ENCODE data around the gene CEP89.
"Not testable (repeated sequence)": the region's sequence is repeated elsewhere in the genome, so short reads cannot be mapped to it uniquely, and the experiment has no call there.

The CEP89 gene

DNA sequence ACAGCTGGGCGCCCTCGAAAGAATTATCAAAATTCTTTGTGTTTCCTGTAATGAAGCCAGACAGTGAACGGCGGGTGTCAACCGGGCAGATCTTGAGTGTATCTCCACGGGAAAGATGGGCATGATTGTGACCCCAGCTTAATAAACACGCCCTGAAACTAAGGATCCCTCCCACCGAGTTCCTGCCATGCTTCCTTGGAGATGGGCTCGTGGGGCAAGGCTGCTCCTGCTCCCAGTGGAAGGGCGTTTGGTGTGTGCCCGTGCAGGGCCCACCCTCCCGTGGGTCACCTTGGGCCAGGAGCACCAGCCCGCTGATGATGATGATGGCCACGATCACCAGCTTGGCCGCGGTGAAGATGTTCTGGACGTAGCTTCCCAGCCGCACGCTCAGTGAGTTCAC is 109.6 kb downstream of the CEP89 start:
- TF ChIP-seq, protein P1, sequence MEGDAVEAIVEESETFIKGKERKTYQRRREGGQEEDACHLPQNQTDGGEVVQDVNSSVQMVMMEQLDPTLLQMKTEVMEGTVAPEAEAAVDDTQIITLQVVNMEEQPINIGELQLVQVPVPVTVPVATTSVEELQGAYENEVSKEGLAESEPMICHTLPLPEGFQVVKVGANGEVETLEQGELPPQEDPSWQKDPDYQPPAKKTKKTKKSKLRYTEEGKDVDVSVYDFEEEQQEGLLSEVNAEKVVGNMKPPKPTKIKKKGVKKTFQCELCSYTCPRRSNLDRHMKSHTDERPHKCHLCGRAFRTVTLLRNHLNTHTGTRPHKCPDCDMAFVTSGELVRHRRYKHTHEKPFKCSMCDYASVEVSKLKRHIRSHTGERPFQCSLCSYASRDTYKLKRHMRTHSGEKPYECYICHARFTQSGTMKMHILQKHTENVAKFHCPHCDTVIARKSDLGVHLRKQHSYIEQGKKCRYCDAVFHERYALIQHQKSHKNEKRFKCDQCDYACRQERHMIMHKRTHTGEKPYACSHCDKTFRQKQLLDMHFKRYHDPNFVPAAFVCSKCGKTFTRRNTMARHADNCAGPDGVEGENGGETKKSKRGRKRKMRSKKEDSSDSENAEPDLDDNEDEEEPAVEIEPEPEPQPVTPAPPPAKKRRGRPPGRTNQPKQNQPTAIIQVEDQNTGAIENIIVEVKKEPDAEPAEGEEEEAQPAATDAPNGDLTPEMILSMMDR (IDR thresholded peaks at IDR 0.05; ENCODE audit: low read depth, low read length, missing control alignments), result no peak
- no peak for DNase-seq (ENCODE audit: low read depth)
- in situ Hi-C loops (cut with HindIII; ENCODE audit: low sequenced_read_pairs), result no loop called here
- H3K4me3 ChIP-seq (ENCODE audit: low read depth, low read length), result no peak overlapping the region

GRCh38 chr19:32861596-32861995 is 110.2 kb downstream of the CEP89 start:
- DNase-seq (ENCODE audit: low read depth), result no peak
- no peak overlapping the region for H3K4me3 ChIP-seq (ENCODE audit: low read depth, low read length)
- TF ChIP-seq, protein P1 (IDR thresholded peaks at IDR 0.05; ENCODE audit: low read depth, low read length, missing control alignments), result no peak
- in situ Hi-C loops (cut with HindIII; ENCODE audit: low sequenced_read_pairs), result no loop called here

- no peak for DNase-seq (ENCODE audit: low read depth)
Observed at GRCh38 chr19:32859591-32859990, 112.2 kb downstream of the CEP89 start.

DNA sequence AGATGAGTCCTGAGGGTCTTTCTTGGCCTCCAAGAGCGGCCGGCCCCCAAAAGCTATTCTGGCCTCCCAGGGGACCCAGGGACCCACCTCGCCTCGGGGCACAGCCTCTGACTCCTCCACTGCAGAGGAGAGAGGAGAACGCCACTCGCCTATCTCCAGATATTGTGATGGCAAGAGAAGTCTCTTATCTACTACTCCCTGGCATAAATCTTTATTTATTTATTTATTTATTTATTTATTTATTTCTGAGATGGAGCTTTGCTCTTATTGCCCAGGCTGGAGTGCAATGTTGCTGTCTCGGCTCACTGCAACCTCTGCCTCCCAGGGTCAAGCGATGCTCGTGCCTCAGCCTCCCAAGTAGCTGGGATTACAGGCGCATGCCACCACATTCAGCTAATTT is 113.2 kb downstream of the CEP89 start:
- in situ Hi-C loops (cut with HindIII; ENCODE audit: low sequenced_read_pairs), result no loop called here
- TF ChIP-seq, protein P1 (IDR thresholded peaks at IDR 0.05; ENCODE audit: low read depth, low read length, missing control alignments), result no peak

More at GRCh38 chr19:32859591-32859990, 112.2 kb downstream of the CEP89 start:
- in situ Hi-C loops (cut with HindIII; ENCODE audit: low sequenced_read_pairs), result no loop called here
- H3K4me3 ChIP-seq (ENCODE audit: low read depth, low read length), result no peak overlapping the region
- TF ChIP-seq, protein P1 (IDR thresholded peaks at IDR 0.05; ENCODE audit: low read depth, low read length, missing control alignments), result no peak

DNA sequence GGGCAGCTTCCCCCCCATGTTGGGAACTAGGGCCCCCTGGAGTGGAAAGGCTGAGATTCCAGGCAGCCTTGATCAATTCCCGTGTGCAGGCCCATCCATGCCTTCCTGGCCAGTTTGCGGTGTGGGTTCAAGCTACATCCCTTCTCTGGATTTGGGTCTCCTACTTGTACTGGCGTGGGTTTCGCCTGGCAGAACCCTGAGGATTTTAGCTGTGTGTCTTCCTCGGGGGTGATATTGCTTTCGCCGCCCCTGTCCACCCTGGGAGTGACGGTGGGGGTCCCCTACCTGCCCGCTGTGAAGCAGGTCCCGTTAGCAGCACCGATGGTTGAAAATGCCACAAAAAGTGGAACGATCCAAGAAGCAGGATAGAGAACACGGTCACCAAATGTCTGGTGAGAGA is 113.6 kb downstream of the CEP89 start:
- TF ChIP-seq, protein P1 (IDR thresholded peaks at IDR 0.05; ENCODE audit: low read depth, low read length, missing control alignments), result no peak
- in situ Hi-C loops (cut with HindIII; ENCODE audit: low sequenced_read_pairs), result no loop called here
- DNase-seq (ENCODE audit: low read depth), result no peak
- no peak overlapping the region for H3K4me3 ChIP-seq (ENCODE audit: low read depth, low read length)

More for the DNA sequence above, 113.2 kb downstream of the CEP89 start:
- H3K4me3 ChIP-seq (ENCODE audit: low read depth, low read length), result no peak overlapping the region
- no peak for DNase-seq (ENCODE audit: low read depth)

DNA sequence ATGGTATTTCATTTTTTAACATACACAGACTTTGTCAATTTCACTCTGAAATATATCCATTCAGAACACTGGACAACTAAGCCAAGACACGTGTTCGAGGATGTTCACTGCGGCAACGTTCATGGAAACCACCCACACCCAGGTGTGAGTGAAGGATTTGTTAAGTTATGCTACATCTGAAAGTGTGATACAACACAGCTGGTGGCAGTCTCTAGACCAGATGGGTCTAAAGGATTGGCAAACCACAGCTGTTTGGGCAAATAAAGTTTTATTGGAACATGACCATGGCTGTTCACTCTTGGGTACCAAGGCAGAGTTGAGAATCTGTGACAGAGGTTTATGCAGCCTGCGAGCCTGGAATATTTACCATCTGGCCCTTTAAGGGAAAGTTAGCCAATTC is 114.2 kb downstream of the CEP89 start:
- TF ChIP-seq, protein P1 (IDR thresholded peaks at IDR 0.05; ENCODE audit: low read depth, low read length, missing control alignments), result no peak
- no peak for DNase-seq (ENCODE audit: low read depth)
- in situ Hi-C loops (cut with HindIII; ENCODE audit: low sequenced_read_pairs), result no loop called here
- H3K4me3 ChIP-seq (ENCODE audit: low read depth, low read length), result no peak overlapping the region

GRCh38 chr19:32856818-32857217 is 114.9 kb downstream of the CEP89 start:
- in situ Hi-C loops (cut with HindIII; ENCODE audit: low sequenced_read_pairs); H3K4me3 ChIP-seq (ENCODE audit: low read depth, low read length); DNase-seq (ENCODE audit: low read depth): not testable (repeated sequence)

Measured in astrocyte of the cerebellum (primary cell).